GM12878 (cell line): ENCODE data around the gene FAM83D. TPM values are rescaled to one million over a fixed set of nuclear protein-coding genes. Genes with fewer than 3 reads are reported as not detected.

ENCODE experiments used
- BCL3 ChIP-seq: IDR thresholded peaks from 2 replicates; pipeline ENCODE4 v1.6.1; 2011; ENCODE audit warnings: borderline replicate concordance, low read depth, mild to moderate bottlenecking, moderate library complexity, low read length; ENCODE audit not compliant: insufficient read depth, poor library complexity, severe bottlenecking
- BMI1 ChIP-seq: fragments of 450-650 bp; IDR thresholded peaks from 2 replicates; pipeline ENCODE4 v1.6.1; 2016; ENCODE audit warnings: mild to moderate bottlenecking, moderate library complexity, borderline replicate concordance
- CTCF ChIP-seq, 3 experiments: IDR thresholded peaks in 2 of 3; conservative IDR thresholded peaks in 1 of 3; 2 replicates each; pipeline ENCODE4 v1.5.1; 2011; ENCODE audit warnings: low read depth in 3 of 3, low read length in 3 of 3, mild to moderate bottlenecking in 3 of 3, control low read depth in 2 of 3, moderate library complexity in 2 of 3, inconsistent platforms in 1 of 3, mixed read lengths in 1 of 3; ENCODE audit not compliant: control insufficient read depth in 2 of 3, insufficient read depth in 1 of 3; ENCODE audit errors: extremely low read depth in 1 of 3
- E2F8 ChIP-seq: fragments of 450-650 bp; IDR thresholded peaks from 2 replicates; pipeline ENCODE4 v1.6.1; 2018; ENCODE audit warnings: mild to moderate bottlenecking, low read depth, moderate library complexity; ENCODE audit not compliant: partially characterized antibody
- ETV6 ChIP-seq, 2 experiments: fragments of 450-650 bp in 1 of 2; IDR thresholded peaks in 1 of 2; conservative IDR thresholded peaks in 1 of 2; 2 replicates each; pipeline ENCODE4 v1.6.1; 2014; ENCODE audit warnings: antibody characterized with exemption in 1 of 2, borderline replicate concordance in 1 of 2, low read depth in 1 of 2, mild to moderate bottlenecking in 1 of 2, moderate library complexity in 1 of 2
- IKZF1 ChIP-seq: fragments of 450-650 bp; conservative IDR thresholded peaks from 2 replicates; pipeline ENCODE4 v1.6.1; 2017; ENCODE audit warnings: antibody characterized with exemption, mild to moderate bottlenecking
- MTA2 ChIP-seq: fragments of 450-650 bp; IDR thresholded peaks from 2 replicates; pipeline ENCODE4 v1.6.1; 2016; ENCODE audit warnings: low read depth, mild to moderate bottlenecking, moderate library complexity
- MYB ChIP-seq: fragments of 150-350 bp; IDR thresholded peaks from 2 replicates; pipeline ENCODE4 v1.6.1; 2014; ENCODE audit warnings: mild to moderate bottlenecking, low read depth, low read length, borderline replicate concordance
- PKNOX1 ChIP-seq: fragments of 450-650 bp; IDR thresholded peaks from 2 replicates; pipeline ENCODE4 v1.6.1; 2016; ENCODE audit warnings: mild to moderate bottlenecking
- PML ChIP-seq: IDR thresholded peaks from 2 replicates; pipeline ENCODE4 v1.6.1; 2012; ENCODE audit warnings: low read length, inconsistent platforms
- RB1 ChIP-seq: fragments of 450-650 bp; formaldehyde crosslinking; IDR thresholded peaks from 2 replicates; pipeline ENCODE4 v1.6.1; 2017; ENCODE audit warnings: mild to moderate bottlenecking, borderline replicate concordance
- RBBP5 ChIP-seq: fragments of 200-600 bp; sonication (generic); conservative IDR thresholded peaks from 2 replicates; pipeline ENCODE4 v1.6.1; 2016
- RELA ChIP-seq: fragments of 450-650 bp; IDR thresholded peaks from 2 replicates; pipeline ENCODE4 v1.8.0; 2014; ENCODE audit warnings: borderline replicate concordance; ENCODE audit not compliant: partially characterized antibody
- SRF ChIP-seq, 2 experiments: IDR thresholded peaks; 2 replicates each; pipeline ENCODE4 v1.6.1; 2011; ENCODE audit warnings: low read depth in 2 of 2, low read length in 2 of 2, mild to moderate bottlenecking in 1 of 2, moderate library complexity in 1 of 2
- TBL1XR1 ChIP-seq: IDR thresholded peaks from 2 replicates; pipeline ENCODE4 v1.6.1; 2012; ENCODE audit warnings: low read depth, low read length, improper control_type of control experiment
- YY1 ChIP-seq: IDR thresholded peaks from 2 replicates; pipeline ENCODE4 v1.6.1; 2011; ENCODE audit warnings: low read depth, mild to moderate bottlenecking, low read length
- ZBTB40 ChIP-seq: fragments of 450-650 bp; IDR thresholded peaks from 2 replicates; pipeline ENCODE4 v1.6.1; 2016; ENCODE audit warnings: mild to moderate bottlenecking, moderate library complexity, borderline replicate concordance
- polyA plus RNA-seq, 11 experiments: library from polyadenylated mRNA; depleted of rRNA in 4 of 11; unstranded in 6 of 11; stranded (reverse) in 5 of 11; fragments of >200 nt; fragmentation: Nextera tagmentation in 4 of 11; fragmentation: Illumina TruSeq in 1 of 11; extraction: Ambion mirVana in 4 of 11; extraction: Trizol in 1 of 11; gene quantifications; 1 replicate in 1 of 11; 2 replicates in 10 of 11; pipeline versions ENCODE4 v1.2.1 to v1.2.3, GENCODE V29; 2011 to 2016; ENCODE audit warnings: inconsistent platforms in 2 of 11, missing spikeins in 2 of 11, low read depth in 1 of 11
- total RNA-seq, 4 experiments: library from RNA; depleted of rRNA in 3 of 4; stranded (reverse); fragments of >200 nt in 3 of 4; fragmentation: Illumina TruSeq in 1 of 4; extraction: Trizol in 1 of 4; gene quantifications; 2 replicates each; pipeline versions ENCODE4 v1.2.1 to v1.2.3, GENCODE V29; 2013 to 2021

Gene FAM83D
- total and polyA plus RNA-seq, 10 of the 15 experiments (the other 5 are each of a cell fraction or from before 2014, with no cell fraction given): 4.5 to 34.8 (median 19.2) TPM

- TF ChIP-seq PML (peak; percentile 66; the same call in 1 of the 2 replicates), BMI1 (no peak), RBBP5 (no peak), PKNOX1 (peak; percentile 10; the same call in 1 of the 2 replicates), BCL3 (no peak), YY1 (peak; percentile 79), TBL1XR1 (no peak), RELA (no peak), ETV6 (conservative IDR thresholded peaks at IDR 0.05 in 1 of 2, IDR thresholded peaks at IDR 0.05 in 1 of 2; ENCODE audit: borderline replicate concordance in 1 of 2, low read depth in 1 of 2) (no peak), IKZF1 (peak; percentile 77), SRF (IDR thresholded peaks at IDR 0.05; ENCODE audit: low read depth in 2 of 2, low read length in 2 of 2) (no peak), E2F8 (no peak), ZBTB40 (no peak), MTA2 (no peak), CTCF (IDR thresholded peaks at IDR 0.05 in 2 of 3, conservative IDR thresholded peaks at IDR 0.05 in 1 of 3; ENCODE audit: control insufficient read depth in 2 of 3, extremely low read depth in 1 of 3, insufficient read depth in 1 of 3, low read depth in 3 of 3, low read length in 3 of 3) (no peak; a peak in 2 of 6 replicates), MYB (no peak), RB1 (peak; percentile 15; the same call in 1 of the 2 replicates)
Measured at GRCh38 chr20:38926142-38926933, at the start of gene FAM83D (continued).
